Right atrium auricular region (tissue), 2 donors: ENCODE data around the gene PLA2R1. TPM values are rescaled to one million over a fixed set of nuclear protein-coding genes. Genes with fewer than 3 reads are reported as not detected.

Experiments used
- DNase-seq: peaks from one replicate; pipeline ENCODE4 v3.0.0-alpha.2; 2019; ENCODE audit warnings: low spot score
- H3K27ac ChIP-seq, 2 donors: fragments of 200-600 bp; sonication (generic); 1 replicate in 1 of 2; 2 replicates in 1 of 2; pipeline ENCODE4 v1.5.1; 2016 to 2019
- H3K27me3 ChIP-seq, 2 donors: fragments of 200-600 bp; sonication (generic); one replicate each; pipeline versions ENCODE4 v1.5.1 to v1.6.0; 2017 to 2019
- H3K36me3 ChIP-seq: fragments of 200-600 bp; sonication (generic); one replicate; pipeline ENCODE4 v1.5.1; 2016
- H3K4me1 ChIP-seq, 2 donors: fragments of 200-600 bp; sonication (generic); one replicate each; pipeline versions ENCODE4 v1.5.1 to v1.6.0; 2017 to 2019
- H3K4me3 ChIP-seq, 2 donors: fragments of 200-600 bp; sonication (generic); 1 replicate in 1 of 2; 2 replicates in 1 of 2; pipeline ENCODE4 v1.5.1; 2017 to 2019; ENCODE audit warnings: mild to moderate bottlenecking in 1 of 2, moderate library complexity in 1 of 2
- H3K9me3 ChIP-seq, 2 donors: fragments of 200-600 bp; sonication (generic); one replicate each; pipeline ENCODE4 v1.5.1; 2019
- CTCF ChIP-seq, 2 donors: fragments of 200-600 bp; sonication (generic); IDR thresholded peaks; one replicate each; pipeline ENCODE4 v1.5.1; 2019; ENCODE audit warnings: antibody characterized with exemption in 2 of 2
- total RNA-seq, 2 donors: library from RNA; depleted of rRNA; stranded (reverse); fragments of >200 nt; gene quantifications; one replicate each; pipeline ENCODE4 v1.1.0, GENCODE V29; 2016

The PLA2R1 gene
- total RNA-seq, 2 donors from 2014 or later, result 2.8 to 3.3 TPM

- H3K9me3 ChIP-seq, result no peaks in the 10 kb centered on the region
- no peak for DNase-seq
- no peak for TF ChIP-seq CTCF (IDR thresholded peaks at IDR 0.05)
These were observed 33.2 kb downstream of the PLA2R1 start for GRCh38 chr2:160029270-160029628.

GRCh38 chr2:160028431-160029269, 33.8 kb downstream of the PLA2R1 start:
- H3K27me3 ChIP-seq, result peaks cover 0 to 4% of the 10 kb centered on the region in 2 donors
- H3K4me1 ChIP-seq, result peaks cover 0 to 15% of the 10 kb centered on the region in 2 donors
- H3K36me3 ChIP-seq, result no peaks in the 10 kb centered on the region
- H3K27ac ChIP-seq, result no peak overlapping the region
- no peaks in the 10 kb centered on the region for H3K9me3 ChIP-seq
- no peak for TF ChIP-seq CTCF (IDR thresholded peaks at IDR 0.05)
- DNase-seq, result no peak
- H3K4me3 ChIP-seq, result no peak overlapping the region

More at GRCh38 chr2:160029270-160029628, 33.2 kb downstream of the PLA2R1 start:
- Histone ChIP-seq H3K4me1 (peaks cover 0 to 15% of the 10 kb centered on the region in 2 donors), H3K27ac (no peak overlapping the region), H3K36me3 (no peaks in the 10 kb centered on the region), H3K27me3 (peaks cover 0 to 4% of the 10 kb centered on the region in 2 donors), H3K4me3 (no peak overlapping the region)

- Histone ChIP-seq H3K9me3 (peaks cover 0 to 10% of the 10 kb centered on the region in 2 donors), H3K4me3 (no peak overlapping the region), H3K27ac (no peak overlapping the region), H3K4me1 (no peaks in the 10 kb centered on the region), H3K27me3 (no peaks in the 10 kb centered on the region), H3K36me3 (no peaks in the 10 kb centered on the region)
- DNase-seq, result no peak
- TF ChIP-seq CTCF (IDR thresholded peaks at IDR 0.05), result no peak
These were observed 40.3 kb downstream of the PLA2R1 start for GRCh38 chr2:160022162-160022561.

GRCh38 chr2:160019374-160020090, 42.9 kb downstream of the PLA2R1 start:
- peaks cover 4% of the 10 kb centered on the region for H3K36me3 ChIP-seq
- no peaks in the 10 kb centered on the region for H3K27me3 ChIP-seq
- H3K4me3 ChIP-seq, result no peak overlapping the region
- H3K27ac ChIP-seq, result no peak overlapping the region
- no peaks in the 10 kb centered on the region for H3K4me1 ChIP-seq
- peaks cover 0 to 10% of the 10 kb centered on the region in 2 donors for H3K9me3 ChIP-seq
- no peak for DNase-seq
- TF ChIP-seq CTCF (IDR thresholded peaks at IDR 0.05), result no peak

GRCh38 chr2:160015746-160016145, 46.7 kb downstream of the PLA2R1 start:
- no peak for DNase-seq
- Histone ChIP-seq H3K9me3 (no peaks in the 10 kb centered on the region), H3K4me1 (no peaks in the 10 kb centered on the region), H3K27ac (no peak overlapping the region), H3K27me3 (no peaks in the 10 kb centered on the region), H3K4me3 (no peak overlapping the region), H3K36me3 (peaks cover 4% of the 10 kb centered on the region)
- no peak for TF ChIP-seq CTCF (IDR thresholded peaks at IDR 0.05)
